HUDEP-2 (cell line): ENCODE measurements around the gene DCC.
A peak's percentile ranks its signal among the peaks of the same experiment; 100 is the strongest.

ENCODE experiments used
- DNase-seq, 76 experiments: peaks; one replicate each; lab custom pipeline; 2025; ENCODE audit not compliant: unreplicated experiment in 76 of 76; lab: John Stamatoyannopoulos, UW

Gene DCC

DNA sequence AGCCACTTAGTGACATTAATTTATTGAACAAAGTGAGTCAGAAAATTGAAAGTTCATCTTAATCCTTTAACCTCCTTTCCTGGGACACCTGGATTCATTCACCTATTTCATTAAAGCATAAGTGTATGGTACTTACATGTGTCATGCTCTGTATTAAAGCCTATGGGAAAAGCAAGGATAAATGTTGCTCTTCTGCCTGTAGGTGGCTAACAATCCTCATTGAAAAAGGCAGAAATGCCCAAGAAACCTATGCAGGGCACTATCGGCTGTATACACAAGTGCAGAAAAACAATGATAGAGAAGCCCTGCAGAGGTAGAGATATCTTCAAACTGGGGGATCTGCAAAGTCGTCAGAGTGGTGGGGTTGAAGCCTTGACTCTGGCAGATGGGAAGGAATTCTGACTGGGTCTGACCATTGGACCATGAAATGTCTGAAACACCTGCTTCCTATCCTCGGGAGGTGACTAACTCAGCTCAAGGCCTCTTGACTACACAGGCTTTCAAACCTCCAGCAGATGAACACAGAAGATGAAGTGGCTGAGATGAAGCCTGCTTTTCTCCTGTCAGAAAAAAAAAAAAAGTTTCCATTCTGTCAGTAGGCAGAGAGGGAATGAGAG lies 83.1 kb downstream of the DCC start:
- DNase-seq = no peak

GRCh38 chr18:52426041-52426440 lies 86.0 kb downstream of the DCC start:
- no peak for DNase-seq

DNA sequence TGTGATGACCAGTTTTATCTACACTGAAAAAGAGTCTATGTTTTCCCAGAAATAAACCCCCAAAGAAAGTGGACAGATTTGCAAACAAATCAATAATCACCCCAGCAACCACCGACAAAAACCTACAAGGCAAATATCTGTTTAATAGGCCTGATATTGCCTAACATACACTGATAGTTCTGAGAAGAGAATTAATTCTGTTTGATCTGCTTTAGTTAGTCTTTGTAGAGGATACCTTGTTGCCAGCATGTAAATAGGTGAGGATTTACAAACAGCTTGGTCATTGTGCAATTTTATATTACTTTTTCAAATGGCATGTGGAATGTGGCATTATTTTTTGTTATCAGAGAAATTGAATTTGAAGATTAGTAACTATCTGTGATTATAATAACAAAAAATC lies 86.5 kb downstream of the DCC start:
- DNase-seq = no peak

GRCh38 chr18:52427521-52428175 lies 87.7 kb downstream of the DCC start:
- no peak for DNase-seq

DNA sequence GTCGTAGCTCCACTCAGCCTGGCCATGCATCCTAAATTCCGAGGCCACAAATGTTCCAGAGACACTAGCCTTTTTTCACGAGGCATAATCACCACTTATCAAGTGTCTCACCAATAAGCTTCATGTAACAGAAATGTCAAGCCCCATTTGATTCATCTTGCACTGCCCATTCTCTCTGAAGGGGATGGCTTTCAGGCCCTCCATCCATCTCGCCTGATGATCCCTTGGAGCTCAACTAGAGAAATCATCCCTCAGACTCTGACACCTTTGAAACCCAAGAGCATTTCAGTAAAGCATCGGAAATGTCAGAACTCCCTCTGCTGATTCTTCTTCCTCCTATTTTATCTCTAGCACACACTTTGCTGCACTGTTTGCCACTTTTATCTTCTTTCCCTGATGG lies 91.7 kb downstream of the DCC start:
- no peak for DNase-seq

DNA sequence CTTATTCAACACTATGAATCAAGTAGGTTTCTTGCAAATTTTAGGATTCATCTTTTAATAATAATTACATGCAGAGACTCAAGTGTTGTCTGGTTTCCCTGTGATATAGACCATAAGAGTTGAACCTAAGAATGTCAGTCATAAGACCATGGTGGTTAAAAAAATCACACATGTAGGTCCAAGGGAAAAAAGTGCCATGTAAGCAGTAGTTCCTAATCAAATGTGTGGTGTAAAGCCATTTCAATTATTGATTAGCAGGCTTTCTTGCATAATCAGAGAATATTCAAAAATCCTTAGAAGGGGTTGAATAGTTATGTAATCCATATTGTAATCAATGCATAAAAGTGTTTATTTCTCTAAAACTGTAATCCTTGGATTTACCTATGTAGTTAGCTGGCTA lies 93.8 kb downstream of the DCC start:
- DNase-seq = no peak

GRCh38 chr18:52435301-52435700 lies 95.3 kb downstream of the DCC start:
- DNase-seq = peak in 1 of 76 experiments; percentile 0

- no peak for DNase-seq
Measured at GRCh38 chr18:52437161-52437560, 97.2 kb downstream of the DCC start.

DNA sequence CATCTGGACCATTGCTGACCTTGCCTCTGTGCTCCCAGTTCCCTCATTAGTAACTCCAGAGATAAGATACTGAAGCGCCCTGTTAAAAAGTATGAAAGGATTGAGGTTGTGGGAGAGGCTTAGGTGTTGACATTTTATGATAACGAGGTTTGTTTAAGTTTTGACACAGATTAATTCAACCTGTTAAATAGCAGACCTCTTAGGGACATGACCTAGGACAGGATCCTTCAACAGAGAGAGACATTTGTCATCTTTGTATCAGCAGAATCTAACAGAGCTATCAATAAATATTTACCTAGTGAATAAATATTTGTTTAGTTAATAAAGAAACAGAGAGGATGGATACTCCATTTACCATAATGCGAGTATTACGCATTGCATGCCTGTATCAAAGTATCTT lies 99.5 kb downstream of the DCC start:
- DNase-seq = no peak

- no peak for DNase-seq
Measured at GRCh38 chr18:52441794-52442193, 101.8 kb downstream of the DCC start.

- DNase-seq = no peak
Measured at GRCh38 chr18:52442686-52443085, 102.7 kb downstream of the DCC start.

DNA sequence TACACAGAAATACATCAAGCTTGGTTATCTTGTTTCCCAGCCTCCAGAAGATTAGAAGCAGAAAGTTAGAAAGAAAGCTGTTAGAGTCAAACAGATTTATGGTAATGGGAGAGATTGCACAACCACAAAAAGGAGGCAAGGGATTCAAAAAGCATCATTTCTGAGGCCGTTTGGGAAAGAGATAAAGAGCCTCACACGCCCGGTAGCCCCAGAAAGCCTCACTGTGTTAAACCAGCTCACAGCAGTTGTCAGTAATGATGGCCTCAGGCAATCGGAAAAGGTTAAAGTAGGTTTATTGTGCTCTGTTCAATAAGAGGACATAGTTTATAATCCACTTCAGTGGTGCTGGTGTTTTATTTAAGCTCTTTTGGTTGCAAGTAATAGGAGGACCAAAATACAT lies 111.3 kb downstream of the DCC start:
- no peak for DNase-seq

DNA sequence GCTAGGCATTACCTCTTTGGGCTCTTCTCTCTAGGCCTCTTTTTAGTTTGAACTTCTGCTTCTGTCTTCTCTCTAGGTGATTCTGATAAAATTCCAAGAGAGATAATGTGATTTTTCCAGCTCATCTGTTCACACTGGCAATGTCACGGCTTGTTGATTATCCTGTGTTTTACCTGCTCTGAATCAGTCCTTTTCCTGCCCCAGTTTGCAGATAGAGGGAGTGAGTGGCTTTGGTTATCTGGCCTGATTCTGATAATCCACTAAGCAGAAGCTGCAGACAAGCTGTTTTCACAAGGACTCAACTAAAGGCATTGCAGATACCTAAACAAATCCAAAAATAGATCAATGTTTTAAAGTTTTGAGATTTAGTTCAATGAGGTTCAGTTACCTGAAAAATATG lies 111.9 kb downstream of the DCC start:
- no peak for DNase-seq

DNA sequence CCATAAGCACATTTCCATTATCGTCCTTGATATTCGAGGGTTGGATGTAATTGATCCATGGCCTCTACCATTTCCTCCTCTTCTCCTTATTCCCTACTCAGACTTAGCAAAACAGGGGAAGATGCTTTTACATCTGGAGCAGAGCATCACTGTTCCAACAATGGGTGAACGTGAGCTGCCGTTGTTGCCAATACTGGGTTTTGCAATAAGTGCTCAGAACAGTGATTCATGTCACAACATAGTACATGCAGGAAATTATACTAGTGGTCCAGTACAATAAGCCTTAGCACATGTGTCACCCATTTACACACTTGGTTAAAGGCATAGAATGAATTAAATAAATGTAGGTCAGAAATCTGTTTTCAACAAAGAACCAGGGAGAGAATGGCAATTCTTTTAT lies 112.4 kb downstream of the DCC start:
- no peak for DNase-seq

GRCh38 chr18:52459890-52460289 lies 119.9 kb downstream of the DCC start:
- DNase-seq = no peak

- no peak for DNase-seq
Measured at GRCh38 chr18:52462853-52463252, 122.9 kb downstream of the DCC start.

DNA sequence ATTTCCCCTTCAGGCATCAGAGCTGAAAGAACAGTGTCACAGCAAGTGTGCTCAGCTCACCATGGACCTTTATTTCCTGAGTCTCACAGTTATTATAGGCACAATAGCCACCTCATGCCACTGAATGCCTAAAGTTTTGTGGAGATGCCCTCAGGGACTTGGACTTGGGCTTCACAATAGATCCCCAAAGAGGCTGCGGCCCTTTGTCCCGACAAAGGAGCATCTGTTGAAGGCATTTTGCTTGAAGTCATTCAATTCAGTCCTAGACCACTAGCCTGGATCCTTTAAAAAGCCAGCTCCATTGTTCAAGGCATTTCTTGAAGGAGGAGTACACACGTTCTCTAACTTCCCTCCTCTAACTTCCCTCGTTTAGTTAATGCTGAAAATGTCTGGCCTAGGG lies 125.4 kb downstream of the DCC start:
- DNase-seq = no peak

- DNase-seq = no peak
Measured at GRCh38 chr18:52468496-52468895, 128.5 kb downstream of the DCC start.

DNA sequence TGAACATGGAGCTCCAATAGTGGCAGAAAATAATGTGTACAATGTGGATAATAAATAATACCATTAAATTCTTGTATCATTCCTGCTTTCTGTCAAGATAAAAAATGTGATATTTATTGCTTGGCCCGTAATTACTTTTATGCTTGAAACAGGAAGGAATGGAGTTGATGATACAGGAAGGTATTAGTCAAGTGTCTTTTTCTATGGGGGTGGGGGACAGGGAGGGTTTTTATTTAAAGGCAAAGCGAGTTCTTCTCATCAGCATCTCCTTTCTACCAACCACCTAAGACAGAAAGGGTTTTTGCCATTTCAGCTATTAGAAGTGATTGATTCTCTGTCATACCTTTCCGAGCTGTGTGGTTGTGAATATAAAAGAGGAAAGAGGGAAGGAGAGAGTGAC lies 135.3 kb downstream of the DCC start:
- no peak for DNase-seq

DNA sequence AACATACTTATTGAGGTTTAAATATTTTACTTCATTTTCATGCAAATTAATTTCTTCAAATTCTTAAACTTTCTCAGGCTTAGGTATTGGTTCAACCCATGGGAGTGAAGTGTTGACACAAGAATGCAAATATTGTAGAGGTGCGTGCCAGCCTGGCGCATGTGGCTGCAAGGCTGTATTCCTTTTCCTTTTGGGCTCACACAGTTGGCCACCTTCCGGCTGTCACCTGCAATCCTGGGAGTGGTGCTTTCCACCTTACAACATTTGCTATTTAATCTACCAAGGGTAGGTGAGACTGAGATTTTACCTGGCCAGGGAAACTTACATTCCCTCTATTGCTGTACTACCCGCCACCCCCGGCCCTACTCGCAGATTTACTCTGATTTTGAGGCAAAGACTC lies 141.1 kb downstream of the DCC start:
- no peak for DNase-seq

GRCh38 chr18:52484977-52485376 lies 145.0 kb downstream of the DCC start:
- DNase-seq = no peak

GRCh38 chr18:52486052-52486451 lies 146.1 kb downstream of the DCC start:
- no peak for DNase-seq
